C4-2B (cell line): ENCODE data around the gene DNAJC11.
A peak's percentile ranks its signal among the peaks of the same experiment; 100 is the strongest.

Experiments used
- H3K27ac ChIP-seq: fragments of 450-650 bp; 2 replicates; pipeline ENCODE4 v1.5.1; 2017
- CTCF ChIP-seq: fragments of 450-650 bp; conservative IDR thresholded peaks from 2 replicates; pipeline ENCODE4 v1.5.1; 2017; ENCODE audit warnings: mild to moderate bottlenecking
- ZFX ChIP-seq: fragments of 450-650 bp; IDR thresholded peaks from 2 replicates; pipeline ENCODE4 v1.6.1; 2017

The DNAJC11 gene

DNA sequence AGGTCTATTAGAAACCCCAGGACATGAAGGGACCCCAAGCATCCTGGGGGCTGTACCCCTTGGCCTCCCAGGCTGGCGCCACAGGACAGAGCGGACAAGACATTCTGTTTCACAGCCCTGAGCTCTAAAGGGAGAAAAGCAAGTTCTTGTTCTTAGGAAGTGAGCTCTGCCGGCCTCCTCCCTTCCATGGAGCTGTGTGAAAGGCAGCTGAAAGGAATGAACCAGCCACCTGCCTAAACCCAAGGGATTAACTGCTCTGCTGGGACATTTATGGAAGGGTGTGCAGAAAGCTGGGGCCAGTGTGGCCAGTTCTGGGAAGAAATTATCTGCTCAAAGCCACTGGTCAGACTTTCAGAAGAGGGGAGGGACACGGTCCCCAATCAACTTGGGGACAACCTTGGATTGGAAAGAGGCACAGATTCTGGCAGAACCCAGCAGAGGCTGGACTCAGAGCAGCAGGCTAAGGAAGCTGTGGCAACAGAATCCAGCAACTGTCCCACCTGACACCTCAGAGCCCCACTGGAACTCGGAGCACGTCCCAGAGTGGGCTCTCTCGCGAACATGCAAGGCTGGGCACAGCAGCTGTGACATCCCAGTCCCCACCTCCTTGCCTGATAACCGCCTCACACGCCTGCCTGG lies 101.1 kb downstream of the DNAJC11 start:
- TF ChIP-seq ZFX (no peak), CTCF (no peak)
- peak overlapping the region; percentile 94 for H3K27ac ChIP-seq

DNA sequence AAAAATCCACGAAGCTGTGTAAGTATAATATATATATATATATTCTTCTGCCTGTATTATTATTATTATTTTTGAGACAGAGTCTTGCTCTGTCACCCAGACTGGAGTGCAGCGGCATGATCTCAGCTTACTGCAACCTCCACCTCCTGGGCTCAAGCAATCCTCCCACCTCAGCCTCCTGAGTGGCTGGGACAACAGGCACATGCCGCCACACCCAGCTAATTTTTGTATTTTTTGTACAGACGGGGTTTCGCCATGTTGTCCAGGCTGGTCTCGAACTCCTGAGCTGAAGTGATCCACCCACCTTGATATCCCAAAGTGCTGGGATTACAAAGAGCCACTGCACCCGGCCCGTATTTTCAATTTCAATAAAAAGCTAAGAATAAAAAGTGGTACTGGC lies 101.6 kb downstream of the DNAJC11 start:
- H3K27ac ChIP-seq: peak overlapping the region; percentile 94

DNA sequence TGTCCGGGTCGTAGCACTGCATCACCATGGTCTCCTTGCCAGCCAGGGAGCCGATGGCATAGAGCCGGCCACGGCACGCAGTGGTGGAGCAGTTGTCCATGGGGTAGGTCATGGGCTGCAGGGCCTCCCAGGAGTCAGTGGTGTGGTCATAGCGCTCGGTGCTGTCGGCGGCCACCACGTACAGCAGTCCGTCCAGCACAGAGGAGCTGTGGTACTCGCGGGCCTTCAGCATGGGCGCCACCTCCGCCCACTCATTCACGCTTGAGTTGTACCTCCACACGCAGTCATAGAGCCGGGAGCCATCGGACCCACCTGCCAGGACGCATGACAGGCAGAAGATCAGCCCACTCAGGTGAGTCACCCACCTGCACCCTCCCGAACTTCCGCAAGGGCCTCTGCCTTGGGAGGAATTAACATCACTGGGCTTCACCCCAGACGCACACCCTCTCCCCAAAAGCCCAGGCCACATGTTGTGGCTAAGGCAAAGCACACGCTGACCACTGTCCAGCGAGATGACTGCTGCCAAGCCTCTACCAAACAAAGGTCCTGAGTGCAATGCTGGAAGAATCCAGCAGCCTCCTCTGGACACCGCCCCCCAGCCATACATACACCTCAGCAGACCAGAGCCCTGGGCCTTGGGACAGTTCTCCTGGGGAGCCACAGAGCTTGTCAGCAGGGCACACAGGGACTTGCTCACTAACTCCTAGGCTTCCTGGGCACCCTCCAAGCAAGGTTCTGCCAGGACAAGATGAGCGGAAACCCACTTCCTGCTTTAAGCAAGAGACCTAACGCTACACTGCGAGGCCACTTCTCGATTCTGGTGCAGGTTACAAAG lies 102.3 kb downstream of the DNAJC11 start:
- no peak for TF ChIP-seq CTCF
- no peak for TF ChIP-seq ZFX
- peak overlapping the region; percentile 18; the same call in 1 of the 2 replicates for H3K27ac ChIP-seq

- no peak overlapping the region for H3K27ac ChIP-seq
- no peak for TF ChIP-seq CTCF
- TF ChIP-seq ZFX: no peak
Observed at GRCh38 chr1:6597777-6598131, 103.9 kb downstream of the DNAJC11 start.

GRCh38 chr1:6596886-6597776 lies 104.5 kb downstream of the DNAJC11 start:
- H3K27ac ChIP-seq: no peak overlapping the region
- TF ChIP-seq ZFX: no peak
- no peak for TF ChIP-seq CTCF

DNA sequence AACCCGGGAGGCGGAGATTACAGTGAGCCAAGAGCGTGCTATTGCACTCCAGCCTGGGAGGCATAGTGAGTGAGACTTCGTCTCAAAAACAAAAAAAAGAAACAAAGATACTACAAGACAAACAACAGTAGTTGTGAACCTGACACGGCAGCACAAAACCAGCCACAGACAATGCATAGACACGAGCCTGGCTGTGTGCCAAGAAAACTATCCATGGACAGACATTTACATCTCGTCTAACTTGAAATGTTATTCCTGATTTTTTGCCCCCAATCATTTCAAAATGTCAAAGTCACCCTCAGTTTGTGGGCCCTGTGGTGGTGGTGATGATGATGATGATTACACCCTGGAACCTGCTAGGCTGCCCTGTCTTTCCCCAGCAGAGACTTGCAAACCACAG lies 105.3 kb downstream of the DNAJC11 start:
- H3K27ac ChIP-seq: no peak overlapping the region
- TF ChIP-seq CTCF (no peak), ZFX (no peak)

DNA sequence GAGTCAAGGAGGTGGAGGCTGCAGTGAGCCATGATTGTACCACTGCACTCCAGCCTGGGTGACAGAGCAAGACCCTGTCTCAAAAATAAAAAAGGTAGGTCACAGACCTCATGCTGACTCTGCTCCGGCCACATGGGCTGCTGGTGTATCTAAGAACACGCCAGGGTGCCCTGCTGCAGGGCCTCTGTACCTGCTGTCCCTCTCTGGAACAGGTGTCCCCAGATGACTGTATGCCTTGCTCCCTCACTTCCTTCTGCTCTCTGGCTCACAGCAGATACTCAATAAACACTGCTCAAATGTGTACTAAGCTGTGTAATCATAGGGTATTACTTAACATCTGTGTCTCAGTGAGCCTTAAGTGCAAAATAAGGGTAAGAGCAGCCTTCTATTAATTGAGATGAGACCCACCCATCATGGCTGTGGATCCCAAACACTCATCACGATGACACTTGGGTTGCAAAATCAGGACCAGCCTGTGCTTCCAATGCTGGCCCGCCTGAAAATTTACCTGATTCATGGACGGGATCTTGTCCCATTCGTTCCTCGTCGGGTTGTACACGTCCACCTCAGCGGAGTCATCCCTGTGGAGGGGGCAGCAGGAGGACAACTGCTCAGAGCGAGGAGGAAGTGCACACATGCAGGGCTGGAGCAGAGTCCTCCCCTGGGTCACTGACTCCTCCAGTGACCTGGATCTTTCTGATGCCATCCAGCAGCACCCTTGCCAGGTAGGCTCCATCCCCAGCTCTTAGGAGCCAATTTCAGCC lies 106.5 kb downstream of the DNAJC11 start:
- H3K27ac ChIP-seq: no peak overlapping the region
- TF ChIP-seq ZFX: no peak
- no peak for TF ChIP-seq CTCF
